Activated CD4-positive, alpha-beta T cell treated with anti-CD3 and anti-CD28 coated beads, Interleukin-2, amount 50 U/mL, for 24 hours (primary cell): ENCODE results near the gene CLDN4.
A peak's percentile ranks its signal among the peaks of the same experiment; 100 is the strongest.
"Not testable (repeated sequence)": the region's sequence is repeated elsewhere in the genome, so short reads cannot be mapped to it uniquely, and the experiment has no call there.

ENCODE experiments used
- DNase-seq, 2 donors: peaks; one replicate each; pipeline ENCODE4 v3.0.0-alpha.2; 2020; ENCODE audit warnings: low read depth in 1 of 2, low spot score in 1 of 2

CLDN4 gene, protein sequence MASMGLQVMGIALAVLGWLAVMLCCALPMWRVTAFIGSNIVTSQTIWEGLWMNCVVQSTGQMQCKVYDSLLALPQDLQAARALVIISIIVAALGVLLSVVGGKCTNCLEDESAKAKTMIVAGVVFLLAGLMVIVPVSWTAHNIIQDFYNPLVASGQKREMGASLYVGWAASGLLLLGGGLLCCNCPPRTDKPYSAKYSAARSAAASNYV

DNA sequence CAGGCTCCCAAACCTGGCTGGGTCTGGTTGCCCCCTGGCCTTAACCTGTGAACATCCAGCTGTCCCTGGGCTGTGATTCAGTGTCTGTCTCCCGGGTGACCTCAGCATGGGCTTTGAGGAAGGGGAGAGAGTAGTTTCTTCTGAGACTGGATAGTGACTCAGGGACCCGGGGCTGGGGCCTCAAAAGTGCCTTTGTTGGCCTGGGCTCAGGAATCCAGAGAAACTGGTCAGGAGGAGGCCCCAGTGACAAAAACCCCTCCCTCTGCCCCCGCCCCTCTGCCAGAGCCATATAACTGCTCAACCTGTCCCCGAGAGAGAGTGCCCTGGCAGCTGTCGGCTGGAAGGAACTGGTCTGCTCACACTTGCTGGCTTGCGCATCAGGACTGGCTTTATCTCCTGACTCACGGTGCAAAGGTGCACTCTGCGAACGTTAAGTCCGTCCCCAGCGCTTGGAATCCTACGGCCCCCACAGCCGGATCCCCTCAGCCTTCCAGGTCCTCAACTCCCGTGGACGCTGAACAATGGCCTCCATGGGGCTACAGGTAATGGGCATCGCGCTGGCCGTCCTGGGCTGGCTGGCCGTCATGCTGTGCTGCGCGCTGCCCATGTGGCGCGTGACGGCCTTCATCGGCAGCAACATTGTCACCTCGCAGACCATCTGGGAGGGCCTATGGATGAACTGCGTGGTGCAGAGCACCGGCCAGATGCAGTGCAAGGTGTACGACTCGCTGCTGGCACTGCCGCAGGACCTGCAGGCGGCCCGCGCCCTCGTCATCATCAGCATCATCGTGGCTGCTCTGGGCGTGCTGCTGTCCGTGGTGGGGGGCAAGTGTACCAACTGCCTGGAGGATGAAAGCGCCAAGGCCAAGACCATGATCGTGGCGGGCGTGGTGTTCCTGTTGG lies at the start of gene CLDN4:
Gene CLDN4, plus strand, starts transcription at position 316 of the 903 bp plus-strand sequence. Its CDS starts 206 bp downstream, at position 522.
- no peak for DNase-seq

DNA sequence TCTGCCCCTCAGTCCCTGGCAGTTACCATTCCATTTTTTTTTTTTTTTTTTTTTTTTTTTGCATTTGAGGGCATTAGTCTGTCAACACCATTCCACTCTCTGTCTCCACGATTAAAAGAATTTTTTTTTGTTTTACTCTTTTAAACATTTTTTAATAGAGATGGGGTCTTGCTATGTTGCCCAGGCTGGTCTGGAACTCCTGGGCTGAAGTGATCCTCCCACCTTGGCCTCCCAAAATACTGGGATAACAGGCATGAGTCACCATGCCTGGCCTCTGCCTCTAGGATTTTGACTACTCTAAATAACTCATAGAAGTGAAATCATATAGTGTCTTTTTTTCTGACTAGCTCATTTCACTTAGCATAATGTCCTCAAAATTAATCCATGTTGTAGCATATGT lies 44.2 kb upstream of the CLDN4 start:
- no peak for DNase-seq

DNA sequence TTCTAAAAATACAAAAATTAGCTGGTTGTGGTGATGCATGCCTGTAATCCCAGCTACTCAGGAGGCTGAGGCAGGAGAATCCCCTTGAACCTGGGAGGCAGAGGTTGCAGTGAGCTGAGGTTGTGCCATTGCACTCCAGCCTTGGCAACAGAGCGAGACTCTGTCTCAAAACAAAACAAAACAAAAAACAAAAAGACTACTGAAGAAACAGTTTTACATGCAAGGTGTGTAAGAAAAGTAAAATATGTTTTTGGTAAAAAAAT lies 43.1 kb upstream of the CLDN4 start:
- DNase-seq: not testable (repeated sequence)

DNA sequence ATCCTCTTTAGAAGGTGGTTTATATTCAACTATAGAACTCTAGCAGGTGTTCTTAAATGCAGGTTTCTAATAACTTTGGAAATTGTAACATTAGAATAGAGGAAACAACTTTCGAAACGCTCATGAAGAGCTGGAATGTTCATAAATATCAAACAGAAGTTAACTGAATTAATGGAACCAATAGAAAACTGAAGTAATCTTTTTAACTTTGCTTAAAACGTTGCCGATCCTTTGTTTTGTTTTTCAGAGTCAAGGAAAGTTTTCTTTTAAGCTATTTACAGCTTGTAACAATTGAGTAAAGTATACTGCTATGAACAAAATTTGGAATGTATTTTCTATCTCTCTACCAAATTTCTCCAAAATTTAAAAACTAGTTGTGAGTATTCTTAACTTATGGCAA lies 41.7 kb upstream of the CLDN4 start:
- no peak for DNase-seq

DNA sequence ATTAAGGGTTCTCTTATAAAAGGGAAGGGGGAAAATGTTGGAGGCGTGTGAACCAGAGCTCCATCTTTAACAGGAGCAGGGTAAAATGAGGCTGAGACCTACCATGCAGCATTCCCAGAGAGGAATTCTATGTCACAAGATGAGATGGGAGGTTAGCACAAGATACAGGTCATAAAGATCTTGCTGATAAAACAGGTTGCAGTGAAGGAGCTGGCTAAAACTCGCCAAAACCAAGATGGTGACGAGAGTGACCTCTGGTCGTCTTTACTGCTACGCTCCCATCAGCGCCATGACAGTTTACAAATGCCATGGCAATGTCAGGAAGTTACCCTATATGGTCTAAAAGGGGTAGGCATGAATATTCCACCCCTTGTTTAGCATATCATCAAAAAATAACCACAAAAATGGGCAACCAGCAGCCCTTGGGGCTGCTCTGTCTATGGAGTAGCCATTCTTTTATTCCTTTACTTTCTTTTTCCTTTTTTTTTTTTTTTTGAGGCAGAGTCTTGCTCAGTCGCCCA lies 39.6 kb upstream of the CLDN4 start:
- DNase-seq: not testable (repeated sequence)

DNA sequence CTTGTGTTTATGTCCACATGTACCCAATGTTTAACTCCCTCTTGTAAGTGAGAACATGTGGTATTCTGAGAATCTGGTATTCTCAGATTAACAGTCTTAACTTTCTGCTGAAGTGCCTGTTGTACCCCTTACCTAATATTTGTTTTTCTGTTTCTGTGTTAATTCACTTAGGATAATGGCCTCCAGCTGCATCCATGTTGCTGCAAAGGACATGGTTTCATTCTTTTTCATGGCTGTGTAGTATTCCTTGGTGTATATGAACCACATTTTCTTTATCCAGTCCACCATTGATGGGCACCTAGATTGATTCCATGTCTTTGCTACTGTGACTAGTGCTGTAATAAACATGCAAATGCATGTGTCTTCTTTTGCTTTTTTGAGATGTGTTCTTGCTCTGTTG lies 35.6 kb upstream of the CLDN4 start:
- DNase-seq: not testable (repeated sequence)

DNA sequence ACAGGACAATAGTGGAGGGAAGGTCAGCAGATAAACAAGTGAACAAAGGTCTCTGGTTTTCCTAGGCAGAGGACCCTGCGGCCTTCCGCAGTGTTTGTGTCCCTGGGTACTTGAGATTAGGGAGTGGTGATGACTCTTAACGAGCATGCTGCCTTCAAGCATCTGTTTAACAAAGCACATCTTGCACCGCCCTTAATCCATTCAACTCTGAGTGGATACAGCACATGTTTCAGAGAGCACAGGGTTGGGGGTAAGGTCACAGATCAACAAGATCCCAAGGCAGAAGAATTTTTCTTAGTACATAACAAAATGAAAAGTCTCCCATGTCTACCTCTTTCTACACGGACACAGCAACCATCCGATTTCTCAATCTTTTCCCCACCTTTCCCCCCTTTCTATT lies 34.1 kb upstream of the CLDN4 start:
- not testable (repeated sequence) for DNase-seq

DNA sequence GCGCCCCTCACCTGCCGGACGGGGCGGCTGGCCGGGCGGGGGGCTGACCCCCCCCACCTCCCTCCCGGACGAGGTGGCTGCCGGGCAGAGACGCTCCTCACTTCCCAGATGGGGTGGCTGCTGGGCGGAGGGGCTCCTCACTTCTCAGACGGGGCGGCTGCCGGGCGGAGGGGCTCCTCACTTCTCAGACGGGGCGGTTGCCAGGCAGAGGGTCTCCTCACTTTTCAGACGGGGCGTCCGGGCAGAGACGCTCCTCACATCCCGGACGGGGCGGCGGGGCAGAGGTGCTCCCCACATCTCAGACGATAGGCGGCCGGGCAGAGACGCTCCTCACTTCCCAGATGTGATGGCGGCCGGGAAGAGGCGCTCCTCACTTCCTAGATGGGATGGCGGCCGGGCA lies 33.6 kb upstream of the CLDN4 start:
- not testable (repeated sequence) for DNase-seq

DNA sequence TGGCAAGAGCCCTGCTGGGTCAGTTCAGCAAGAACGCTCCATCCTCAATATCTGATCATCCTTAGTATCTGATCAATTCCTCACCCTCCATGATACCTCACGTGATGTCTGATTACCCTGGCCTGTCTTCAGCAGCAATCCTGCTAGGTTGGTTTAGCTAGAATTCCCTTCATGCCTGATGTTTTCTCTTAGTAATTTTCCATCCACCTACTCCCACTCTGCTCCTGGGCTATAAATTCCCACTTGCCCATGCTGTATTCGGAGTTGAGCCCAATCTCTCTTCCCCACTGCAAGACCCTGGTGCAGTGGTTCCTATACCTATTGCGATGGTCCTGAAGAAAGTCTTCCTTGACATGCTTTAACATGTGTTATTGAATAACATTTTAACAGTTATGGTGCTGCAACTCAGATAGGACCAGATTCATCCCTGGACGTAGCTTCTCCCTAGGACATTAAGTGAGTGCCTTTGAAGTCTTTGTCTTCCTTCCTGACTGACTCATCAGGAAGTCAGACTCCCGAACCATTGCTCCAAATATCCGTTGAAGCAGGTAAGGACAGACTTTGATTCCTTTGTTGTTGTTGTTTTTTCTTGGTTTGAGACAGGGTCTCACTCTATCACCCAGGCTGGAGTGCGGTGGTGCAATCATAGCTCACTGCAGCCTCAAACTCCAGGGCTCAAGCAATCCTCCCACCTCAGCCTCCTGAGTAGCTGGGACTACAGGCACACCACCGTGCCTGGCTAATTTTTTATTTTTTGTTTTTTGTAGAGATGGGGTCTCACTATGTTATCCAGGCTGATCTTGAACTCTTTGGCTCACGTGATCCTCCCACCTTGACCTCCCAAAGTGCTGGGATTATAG lies 31.3 kb upstream of the CLDN4 start:
- no peak for DNase-seq

DNA sequence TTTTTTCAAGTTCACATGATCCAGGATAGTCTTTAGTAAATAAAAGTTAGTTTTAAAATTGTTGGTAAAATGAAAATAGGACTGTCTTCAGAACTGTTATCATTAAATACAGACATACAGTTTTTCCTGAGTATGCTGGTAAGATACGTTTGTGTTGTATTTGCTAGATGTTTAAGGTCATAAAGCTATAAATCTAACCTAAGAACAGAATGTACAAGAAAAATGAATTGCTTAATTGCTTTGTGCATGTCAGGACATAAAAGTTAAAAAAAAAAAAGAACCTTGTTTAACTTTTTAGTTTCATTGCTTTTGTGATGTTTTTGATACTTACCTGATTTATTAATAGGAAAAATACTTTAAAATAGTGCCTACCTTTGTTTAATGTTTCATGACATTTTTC lies 29.2 kb upstream of the CLDN4 start:
- DNase-seq: no peak

DNA sequence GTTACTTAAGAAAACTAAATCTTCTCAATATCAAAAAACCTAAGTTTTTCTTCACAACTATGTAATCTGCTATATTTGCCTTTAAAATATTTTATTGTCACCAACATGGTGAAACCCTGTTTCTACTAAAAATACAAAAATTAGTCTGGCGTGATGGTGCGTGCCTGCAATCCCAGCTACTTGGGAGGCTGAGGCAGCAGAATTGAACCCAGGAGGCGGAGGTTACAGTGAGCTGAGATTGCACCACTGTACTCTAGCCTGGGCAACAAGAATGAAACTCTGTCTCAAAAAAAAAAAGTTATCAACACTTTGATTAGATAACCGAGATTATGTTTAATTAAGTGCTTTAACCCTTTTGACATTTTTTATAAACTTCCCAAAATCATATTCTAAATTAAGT lies 28.3 kb upstream of the CLDN4 start:
- no peak for DNase-seq

DNA sequence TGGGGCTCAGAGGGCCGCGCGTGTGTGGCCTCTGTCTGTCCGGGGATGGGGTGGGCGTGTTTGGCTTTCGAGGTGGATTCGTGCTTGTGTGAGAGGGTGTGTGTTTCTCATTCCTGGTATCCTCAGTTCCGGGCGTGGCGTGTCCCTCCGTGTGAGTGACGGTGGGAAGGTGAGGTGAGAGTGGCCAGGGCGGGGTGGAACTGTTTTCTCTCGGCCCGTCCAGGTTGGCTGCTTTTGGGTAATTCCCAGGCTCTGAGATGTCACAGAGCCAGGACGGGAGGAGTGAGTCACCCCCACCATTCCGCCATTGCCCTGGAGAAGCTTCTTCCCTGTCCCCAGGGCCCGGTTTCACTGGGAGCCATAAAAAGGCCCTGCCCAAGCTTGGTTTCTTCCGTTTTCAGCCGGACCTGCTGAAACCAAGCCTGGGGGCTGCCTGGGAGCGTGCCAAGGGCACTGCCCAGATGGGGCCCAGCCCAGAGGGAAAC lies 21.3 kb upstream of the CLDN4 start:
- DNase-seq: no peak

DNA sequence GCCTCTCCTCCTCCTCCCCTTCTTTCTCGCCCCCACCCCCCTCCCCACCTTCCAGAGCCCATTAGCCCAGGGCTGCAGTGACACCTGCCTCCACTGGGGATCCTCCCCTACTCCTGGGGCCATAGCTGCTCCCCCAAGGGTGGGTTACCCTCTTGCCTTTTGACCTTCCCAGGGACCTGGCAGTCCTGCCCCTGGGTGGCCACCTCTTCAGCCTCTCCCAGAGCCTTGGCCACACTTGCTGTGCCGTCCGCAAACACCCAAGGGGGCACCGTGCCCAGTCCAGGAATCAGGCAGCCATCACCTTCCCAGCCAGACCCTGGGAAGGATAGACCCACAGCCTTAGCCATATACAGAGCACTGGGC lies 19.8 kb upstream of the CLDN4 start:
- DNase-seq: no peak

DNA sequence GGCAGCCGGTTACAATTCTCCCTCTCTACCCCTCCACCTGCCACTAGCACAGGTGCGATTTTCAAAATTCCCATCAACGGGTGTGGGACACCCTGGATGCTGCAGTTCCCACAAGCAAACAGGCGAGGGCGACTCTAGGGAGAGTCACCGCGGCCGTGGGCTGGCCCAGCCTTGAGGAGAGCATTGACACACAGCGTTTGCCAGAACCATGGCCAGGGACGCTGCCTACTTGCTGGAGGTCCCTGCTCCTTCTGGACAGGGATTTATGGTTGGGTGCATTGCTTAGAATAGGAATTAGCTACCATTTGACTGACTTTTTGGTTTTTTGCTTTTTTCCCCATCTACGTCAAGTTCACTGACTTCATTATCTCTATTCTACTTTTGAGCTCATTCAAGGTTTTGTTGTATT lies 19.0 kb upstream of the CLDN4 start:
- peak; percentile 35 to 45 for DNase-seq

DNA sequence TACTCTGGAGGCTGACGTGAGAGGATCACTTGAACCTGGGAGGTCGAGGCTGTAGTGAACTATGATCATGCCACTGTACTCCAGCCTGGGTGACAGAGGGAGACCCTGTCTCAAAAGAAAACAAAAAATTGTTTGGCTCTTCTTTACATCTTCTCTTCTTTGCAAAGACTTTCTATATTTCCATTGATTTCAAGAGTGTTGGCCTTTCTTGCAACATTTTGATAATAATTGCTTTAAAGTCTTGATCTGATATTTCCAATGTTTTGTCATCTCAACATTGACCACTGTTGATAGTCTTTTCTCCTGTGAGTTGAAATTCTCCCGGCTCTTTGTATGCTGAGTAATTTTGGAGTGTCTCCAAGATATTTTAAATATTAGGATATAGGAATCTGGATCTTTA lies 17.8 kb upstream of the CLDN4 start:
- DNase-seq: no peak

DNA sequence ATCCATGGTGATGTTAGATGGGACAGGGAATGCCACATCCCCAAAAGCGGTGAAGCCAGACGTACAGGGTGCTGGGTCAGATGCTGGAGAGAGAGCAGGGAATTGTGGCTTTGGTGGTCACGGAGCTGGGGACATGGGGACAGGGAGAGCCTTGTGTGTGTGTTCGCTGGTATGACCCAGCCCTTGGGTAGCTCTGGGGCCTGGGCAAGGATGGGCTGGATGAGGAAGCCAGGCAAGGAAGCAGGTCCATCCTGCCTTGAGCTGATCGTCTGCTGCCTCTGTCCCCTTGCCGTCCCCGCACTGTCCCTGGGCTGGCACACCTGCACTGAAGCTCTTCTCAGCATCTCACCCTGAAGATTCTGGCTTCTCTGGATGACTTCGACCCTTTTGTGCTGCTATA lies 15.4 kb upstream of the CLDN4 start:
- no peak for DNase-seq

DNA sequence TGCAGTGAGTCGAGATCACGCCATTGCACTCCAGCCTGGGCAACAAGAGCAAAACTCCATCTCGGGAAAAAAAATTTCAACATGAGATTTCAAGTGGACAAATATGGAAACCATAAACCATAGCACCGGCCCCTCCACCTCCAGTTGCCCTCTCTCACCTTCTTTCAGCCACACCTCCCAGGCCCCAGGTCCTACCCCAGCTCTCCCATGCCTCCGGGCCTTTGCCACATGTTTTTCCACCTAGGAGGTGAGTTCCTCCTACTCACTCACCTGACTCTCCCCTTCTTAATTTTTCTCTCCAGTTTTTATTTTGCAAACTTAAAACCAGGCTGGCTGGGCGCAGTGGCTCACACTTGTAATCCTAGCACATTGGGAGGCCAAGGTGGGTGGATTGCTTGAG lies 13.7 kb upstream of the CLDN4 start:
- DNase-seq: no peak

DNA sequence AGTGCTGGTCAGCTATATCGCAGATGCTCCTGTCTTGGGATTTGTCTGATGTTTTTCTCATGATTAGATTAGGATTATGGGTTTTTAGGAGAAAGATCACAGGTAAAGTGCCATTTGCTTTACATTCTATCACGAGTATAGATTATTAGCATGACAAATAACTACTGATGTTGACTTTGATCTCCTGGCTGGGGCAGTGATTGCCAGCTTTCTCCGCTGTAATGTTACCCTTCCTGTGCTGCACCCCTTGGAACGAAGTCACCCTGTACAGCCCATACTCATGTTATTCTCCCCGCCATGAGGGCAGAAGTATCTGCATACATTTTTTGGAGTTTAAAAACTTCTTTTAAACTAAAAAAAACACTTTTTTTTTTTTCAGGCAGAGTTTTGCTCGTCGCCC lies 10.8 kb upstream of the CLDN4 start:
- DNase-seq: no peak

DNA sequence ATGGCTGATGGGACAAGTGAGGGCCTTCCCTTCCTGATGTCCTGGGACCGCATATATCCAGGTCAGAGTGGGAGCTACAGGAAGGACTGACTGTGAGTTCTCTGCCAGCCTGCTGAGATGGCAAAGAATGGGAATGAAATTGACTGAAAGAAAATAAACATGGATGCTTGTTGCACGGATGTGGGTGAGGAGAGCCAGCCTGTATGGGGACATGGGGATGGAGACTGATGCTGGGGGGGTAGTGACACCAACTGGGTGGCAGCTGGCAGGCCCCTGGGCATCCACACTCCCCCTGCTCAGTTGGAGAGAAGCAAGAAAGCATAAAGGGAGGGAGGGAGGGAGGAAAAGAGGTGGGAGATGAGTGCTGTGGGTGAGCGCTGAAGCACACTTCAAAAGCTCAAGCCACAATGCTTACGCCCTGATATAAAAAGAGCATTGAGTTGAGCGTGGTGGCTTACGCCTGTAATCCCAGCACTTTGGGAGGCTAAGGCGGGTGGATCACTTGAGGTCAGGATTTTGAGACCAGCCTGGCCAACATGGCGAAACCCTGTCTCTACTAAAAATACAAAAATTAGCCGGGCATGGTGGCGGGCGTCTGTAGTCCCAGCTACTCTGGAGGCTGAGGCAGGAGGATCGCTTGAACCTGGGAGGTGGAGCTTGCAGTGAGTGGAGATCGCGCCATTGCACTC lies 9.1 kb upstream of the CLDN4 start:
- DNase-seq: not testable (repeated sequence)

DNA sequence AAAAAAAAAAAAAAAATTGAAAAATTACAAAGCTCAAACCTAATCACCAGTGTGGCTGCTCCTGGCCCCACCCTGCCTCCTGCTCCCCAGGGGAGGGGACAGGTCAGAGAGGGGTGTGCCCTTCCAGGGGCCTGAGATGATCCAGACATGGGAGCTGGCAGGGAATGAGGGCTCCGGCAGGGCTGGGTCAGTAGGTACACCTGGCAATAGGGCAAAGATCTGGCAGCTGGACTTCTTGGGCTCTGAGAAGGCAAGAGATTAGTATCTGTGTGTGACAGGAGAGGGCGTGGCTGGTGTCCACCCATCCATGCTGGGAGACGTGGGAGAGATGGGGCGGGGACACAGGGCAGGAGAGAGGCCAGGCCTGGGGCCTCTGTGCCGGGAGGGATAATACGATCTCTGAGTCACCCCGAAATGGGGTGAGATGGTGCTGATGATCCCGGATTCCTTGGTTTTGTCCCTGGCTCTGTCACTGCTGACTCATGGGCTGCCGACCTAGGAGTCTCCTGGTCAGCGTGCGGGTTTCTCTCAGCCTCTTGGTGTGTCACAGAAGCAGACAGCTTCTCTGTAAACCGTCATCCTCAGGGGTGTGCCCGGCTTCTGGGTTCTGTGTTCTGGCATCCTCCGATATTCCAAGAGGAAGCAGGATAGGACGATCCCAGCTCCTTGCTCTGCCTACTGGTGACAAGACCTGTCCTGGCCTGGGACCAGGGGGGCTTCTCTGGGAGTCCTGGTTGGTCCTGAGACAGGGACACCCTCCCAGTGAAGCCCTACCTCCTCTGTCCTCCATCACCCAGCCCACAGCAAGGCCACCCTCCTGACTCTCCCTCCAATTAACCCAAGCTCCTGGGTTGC lies 8.2 kb upstream of the CLDN4 start:
- DNase-seq: no peak
